ENCODE data around the gene SELL.

DNA sequence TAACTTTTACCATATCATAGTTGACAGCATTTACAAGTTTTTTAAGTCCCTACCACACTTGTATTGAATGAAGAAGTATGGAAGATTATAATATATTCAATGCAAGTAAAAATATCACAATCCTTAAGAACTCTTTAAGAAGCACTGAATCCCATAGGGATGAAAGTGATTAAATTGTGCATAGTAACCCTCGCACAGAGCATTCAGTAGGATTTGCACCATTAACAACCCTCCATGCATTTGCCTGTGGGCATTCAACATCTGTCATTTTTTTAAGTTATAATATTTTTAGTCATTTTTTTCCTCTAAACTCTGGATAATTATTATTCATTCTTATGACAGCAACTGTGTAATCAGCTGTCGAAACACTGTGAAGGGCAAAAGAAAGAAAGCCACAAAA is 12.3 kb upstream of the SELL start:
- TF ChIP-seq POLR2A (IDR thresholded peaks at IDR 0.05; ENCODE audit: low read depth, low read length) (no peak), CHD1 (IDR thresholded peaks at IDR 0.05; ENCODE audit: low read depth, low read length) (no peak), MXI1 (IDR thresholded peaks at IDR 0.05; ENCODE audit: borderline replicate concordance, low read depth, low read length) (no peak), BHLHE40 (IDR thresholded peaks at IDR 0.05; ENCODE audit: low read depth, low read length) (no peak), RCOR1 (IDR thresholded peaks at IDR 0.05; ENCODE audit: insufficient replicate concordance, low read length) (no peak), MAFK (IDR thresholded peaks at IDR 0.05; ENCODE audit: low read depth, low read length) (no peak), CEBPB (IDR thresholded peaks at IDR 0.05; ENCODE audit: low read depth, low read length) (no peak), RFX5 (IDR thresholded peaks at IDR 0.05; ENCODE audit: low read depth, low read length) (no peak), FOS (IDR thresholded peaks at IDR 0.05; ENCODE audit: low read depth, low read length) (no peak)
- TF ChIP-seq, protein P1, sequence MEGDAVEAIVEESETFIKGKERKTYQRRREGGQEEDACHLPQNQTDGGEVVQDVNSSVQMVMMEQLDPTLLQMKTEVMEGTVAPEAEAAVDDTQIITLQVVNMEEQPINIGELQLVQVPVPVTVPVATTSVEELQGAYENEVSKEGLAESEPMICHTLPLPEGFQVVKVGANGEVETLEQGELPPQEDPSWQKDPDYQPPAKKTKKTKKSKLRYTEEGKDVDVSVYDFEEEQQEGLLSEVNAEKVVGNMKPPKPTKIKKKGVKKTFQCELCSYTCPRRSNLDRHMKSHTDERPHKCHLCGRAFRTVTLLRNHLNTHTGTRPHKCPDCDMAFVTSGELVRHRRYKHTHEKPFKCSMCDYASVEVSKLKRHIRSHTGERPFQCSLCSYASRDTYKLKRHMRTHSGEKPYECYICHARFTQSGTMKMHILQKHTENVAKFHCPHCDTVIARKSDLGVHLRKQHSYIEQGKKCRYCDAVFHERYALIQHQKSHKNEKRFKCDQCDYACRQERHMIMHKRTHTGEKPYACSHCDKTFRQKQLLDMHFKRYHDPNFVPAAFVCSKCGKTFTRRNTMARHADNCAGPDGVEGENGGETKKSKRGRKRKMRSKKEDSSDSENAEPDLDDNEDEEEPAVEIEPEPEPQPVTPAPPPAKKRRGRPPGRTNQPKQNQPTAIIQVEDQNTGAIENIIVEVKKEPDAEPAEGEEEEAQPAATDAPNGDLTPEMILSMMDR (conservative IDR thresholded peaks at IDR 0.05; ENCODE audit: low read depth, low read length) = no peak
- TF ChIP-seq, protein P2, sequence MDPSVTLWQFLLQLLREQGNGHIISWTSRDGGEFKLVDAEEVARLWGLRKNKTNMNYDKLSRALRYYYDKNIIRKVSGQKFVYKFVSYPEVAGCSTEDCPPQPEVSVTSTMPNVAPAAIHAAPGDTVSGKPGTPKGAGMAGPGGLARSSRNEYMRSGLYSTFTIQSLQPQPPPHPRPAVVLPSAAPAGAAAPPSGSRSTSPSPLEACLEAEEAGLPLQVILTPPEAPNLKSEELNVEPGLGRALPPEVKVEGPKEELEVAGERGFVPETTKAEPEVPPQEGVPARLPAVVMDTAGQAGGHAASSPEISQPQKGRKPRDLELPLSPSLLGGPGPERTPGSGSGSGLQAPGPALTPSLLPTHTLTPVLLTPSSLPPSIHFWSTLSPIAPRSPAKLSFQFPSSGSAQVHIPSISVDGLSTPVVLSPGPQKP (IDR thresholded peaks at IDR 0.05; ENCODE audit: borderline replicate concordance, low read depth, low read length) = no peak
- TF ChIP-seq, protein P3, sequence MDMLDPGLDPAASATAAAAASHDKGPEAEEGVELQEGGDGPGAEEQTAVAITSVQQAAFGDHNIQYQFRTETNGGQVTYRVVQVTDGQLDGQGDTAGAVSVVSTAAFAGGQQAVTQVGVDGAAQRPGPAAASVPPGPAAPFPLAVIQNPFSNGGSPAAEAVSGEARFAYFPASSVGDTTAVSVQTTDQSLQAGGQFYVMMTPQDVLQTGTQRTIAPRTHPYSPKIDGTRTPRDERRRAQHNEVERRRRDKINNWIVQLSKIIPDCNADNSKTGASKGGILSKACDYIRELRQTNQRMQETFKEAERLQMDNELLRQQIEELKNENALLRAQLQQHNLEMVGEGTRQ (IDR thresholded peaks at IDR 0.05; ENCODE audit: low read depth, low read length) = no peak

Data from IMR-90 (cell line).